GM19328 (cell line): ENCODE measurements around the gene ERBB4.
"Not testable (repeated sequence)": the region's sequence is repeated elsewhere in the genome, so short reads cannot be mapped to it uniquely, and the experiment has no call there.

Experiments used
- ATAC-seq: cut with Tn5 transposase; IDR thresholded peaks from one replicate; pipeline ENCODE4 v1.9.1; 2021; ENCODE audit warnings: mild to moderate bottlenecking, moderate library complexity; ENCODE audit not compliant: unreplicated experiment

ERBB4 gene

GRCh38 chr2:211751848-211752247, 786.8 kb downstream of the ERBB4 start:
- ATAC-seq, result no peak

- ATAC-seq, result no peak
Measured at GRCh38 chr2:211748339-211748738, 790.3 kb downstream of the ERBB4 start.

DNA sequence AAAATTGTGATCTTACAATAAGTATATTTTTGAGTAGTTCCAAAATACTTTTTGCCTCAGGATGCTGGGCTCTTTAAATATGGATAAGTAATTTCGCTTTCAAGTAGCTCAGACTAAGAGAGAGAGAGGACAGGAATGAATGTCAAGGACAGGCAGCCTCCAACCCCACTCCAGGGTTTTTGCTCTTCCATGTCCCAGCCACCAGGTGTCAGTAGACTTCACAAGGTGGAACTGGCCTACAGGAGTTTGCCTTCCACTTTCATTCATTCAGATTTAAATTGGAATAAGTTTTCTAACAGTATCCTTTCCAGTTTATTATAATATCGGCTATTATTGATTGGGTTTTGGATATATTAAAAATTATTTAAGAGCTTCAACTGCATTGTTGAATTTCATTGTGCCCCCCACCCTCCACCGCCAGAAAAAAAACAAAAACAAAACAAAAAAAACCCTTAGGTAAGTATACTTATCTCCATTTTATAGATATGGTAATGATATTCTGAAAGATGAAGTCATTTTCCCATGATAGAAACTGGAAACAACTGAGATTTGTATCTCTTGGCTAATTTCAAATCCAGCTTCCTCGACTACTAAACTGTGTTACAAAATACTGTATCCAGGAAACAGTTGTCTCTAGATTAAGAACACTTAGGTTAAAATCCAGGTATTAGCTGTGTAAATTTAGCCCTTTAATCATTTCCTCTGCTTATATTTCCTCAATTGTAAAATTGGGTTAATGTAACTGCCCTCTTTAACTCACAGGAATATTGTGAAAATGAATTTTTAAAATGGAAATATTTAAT, 793.1 kb downstream of the ERBB4 start:
- ATAC-seq, result peak; percentile 94

- ATAC-seq, result no peak
Measured at GRCh38 chr2:211744379-211744778, 794.2 kb downstream of the ERBB4 start.

DNA sequence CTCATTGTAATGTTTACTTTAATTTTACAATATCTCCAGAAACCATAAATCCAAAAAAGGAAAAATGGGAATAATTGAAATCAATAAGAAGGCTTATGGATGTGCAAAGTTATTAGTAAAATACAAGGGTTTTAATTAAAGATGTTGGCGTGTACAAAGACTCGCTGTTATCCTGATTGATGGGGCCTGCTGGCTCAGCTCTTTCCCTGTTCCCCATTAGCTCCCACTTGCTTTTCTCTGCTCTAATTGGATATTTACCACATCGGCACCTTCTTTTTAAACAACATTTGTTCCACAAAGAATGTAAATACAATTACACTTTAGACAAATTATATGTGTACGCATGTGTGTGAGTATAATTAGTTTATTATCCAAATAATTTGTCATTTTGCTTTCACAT, 796.6 kb downstream of the ERBB4 start:
- no peak for ATAC-seq

DNA sequence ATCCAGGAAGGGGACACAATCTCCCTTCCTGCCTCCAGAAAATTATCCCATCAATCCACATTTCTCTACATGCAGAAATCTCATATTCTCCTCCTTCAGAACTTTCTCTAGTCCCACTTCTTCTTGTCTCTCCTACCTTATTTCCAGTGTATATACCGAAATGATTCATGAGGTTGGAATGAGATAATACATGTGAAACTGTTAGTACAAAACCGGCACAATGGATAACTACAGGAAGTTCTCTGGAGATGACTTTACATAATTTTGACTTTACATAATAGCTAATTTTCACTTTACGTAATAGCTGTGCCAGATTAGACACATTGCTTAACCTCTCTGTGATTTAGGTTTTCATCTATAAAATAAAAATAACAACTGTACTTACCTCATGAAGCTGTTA, 801.3 kb downstream of the ERBB4 start:
- no peak for ATAC-seq

DNA sequence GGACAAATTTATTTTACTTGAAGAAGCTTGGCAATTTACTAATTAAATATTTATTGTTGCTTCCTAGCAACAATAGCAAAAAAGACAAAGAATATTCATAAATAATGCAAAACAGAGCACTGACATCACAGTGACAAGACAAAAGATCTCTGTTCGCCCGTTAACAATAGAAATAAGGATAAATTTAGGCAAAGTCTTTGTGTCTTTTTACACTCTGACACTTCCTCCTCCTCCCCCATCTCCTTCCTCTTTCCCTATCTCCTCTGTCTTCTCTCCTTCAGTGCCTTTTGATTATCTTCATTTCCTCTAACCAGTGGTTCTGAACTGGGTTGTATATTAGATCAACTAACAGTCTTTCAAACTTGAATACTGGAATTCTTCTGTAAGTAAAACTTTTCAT, 808.4 kb downstream of the ERBB4 start:
- no peak for ATAC-seq

DNA sequence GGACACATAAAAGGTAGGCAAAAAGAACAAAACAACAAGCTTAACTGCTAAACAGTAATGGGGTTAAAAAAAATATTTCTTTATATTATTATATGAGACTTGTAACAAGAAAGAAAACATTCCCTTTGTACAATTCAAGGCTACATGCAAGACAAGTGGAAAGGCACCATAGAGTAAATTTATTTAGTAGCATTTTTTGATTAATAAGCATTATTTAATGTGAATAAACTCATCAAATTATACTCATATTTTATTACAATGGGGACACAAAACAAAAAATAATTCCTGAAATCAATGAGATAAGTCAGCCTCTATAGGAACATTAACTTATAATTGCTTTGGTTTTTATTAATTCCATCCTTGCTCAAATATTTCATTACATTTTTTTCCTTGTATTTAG, 809.2 kb downstream of the ERBB4 start:
- no peak for ATAC-seq

DNA sequence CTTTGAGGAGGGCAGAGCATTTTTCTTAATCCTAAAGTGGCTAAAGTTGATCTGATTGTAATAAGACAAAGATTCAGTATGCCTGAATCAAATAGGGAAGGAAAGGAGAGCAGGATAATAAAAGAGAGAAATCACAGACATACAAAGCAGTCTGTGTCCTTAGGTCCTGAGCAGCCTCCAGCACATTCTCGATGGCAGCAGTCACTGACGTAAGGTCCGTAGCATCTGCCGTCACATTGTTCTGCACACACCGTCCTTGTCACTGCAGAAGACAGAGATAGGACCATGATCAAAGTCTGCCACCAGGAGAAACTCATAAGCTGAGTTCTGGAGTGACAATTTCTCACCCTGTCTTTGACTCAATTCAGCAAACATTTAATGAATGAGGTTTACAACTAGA, 813.7 kb downstream of the ERBB4 start:
- no peak for ATAC-seq

DNA sequence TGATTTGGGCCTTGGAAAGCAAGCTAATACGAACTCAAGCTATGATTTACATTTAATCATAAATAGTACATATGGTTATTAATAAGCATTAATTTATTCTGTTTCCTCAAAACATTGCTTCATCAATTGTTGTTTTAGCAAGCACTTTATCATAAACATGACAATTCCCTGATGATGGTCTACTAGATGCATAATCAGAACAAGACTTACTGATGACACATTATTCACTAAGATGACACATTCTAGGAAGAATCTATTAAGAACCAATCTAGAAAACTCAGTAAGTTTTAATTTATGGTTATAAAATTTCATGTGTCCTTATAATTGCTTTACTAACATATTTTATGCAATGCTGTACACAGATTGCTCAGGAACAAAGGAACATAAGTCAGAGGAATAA, 815.2 kb downstream of the ERBB4 start:
- ATAC-seq, result no peak

DNA sequence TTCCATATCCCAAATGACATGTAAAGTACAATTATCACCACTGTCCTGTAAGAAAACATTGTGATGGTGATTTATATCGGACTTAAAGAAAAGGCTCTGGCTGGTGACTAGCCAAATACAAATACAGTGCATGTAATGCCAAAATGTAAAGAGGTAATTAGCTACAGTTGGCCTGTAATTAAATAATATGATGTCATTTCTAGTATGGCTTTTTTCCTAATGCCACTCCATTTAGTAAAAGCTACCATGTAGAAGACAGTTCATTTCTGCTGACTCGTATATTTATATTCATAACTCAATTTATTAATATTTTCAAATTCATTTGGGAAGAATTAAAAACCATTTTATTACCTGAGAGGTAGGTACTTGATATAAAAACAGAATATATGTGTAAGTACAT, 815.7 kb downstream of the ERBB4 start:
- no peak for ATAC-seq

GRCh38 chr2:211721874-211722273, 816.7 kb downstream of the ERBB4 start:
- ATAC-seq, result not testable (repeated sequence)

DNA sequence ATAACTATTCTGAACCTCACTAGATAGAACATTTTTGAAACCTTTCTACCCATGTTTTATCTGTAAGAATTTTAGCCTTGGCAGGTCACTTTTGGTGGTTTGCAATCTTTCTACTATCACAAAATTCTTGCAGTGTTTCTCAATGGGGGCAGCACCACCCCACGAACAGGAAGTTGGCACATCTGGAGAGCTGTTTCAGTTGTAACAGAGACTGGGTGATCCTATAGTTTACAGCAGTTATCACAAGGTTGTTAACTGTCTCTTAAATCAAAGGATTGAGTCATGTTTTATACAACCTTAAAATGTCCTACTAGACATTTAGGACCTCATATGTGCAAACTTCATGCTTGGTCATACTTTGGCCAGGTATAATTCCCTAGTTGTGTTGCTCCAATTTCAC, 829.2 kb downstream of the ERBB4 start:
- ATAC-seq, result no peak

DNA sequence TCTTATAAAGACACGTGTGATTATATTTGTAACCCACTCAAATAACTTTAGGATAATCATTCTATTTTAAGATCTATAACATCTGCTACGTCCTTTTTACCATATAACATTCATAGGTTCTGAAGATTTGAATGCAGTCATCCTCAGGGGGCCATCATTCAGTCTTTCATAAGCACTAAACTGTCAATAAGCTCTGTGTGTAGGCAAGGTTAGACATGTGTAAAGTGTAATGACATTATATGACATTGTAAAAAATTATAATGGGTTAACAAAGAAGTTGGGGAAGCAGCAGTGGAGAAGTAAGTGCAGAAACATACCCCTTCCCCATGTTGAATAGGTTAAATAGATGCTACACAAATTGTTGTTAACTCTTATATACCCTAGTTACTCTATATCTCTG, 845.9 kb downstream of the ERBB4 start:
- no peak for ATAC-seq

DNA sequence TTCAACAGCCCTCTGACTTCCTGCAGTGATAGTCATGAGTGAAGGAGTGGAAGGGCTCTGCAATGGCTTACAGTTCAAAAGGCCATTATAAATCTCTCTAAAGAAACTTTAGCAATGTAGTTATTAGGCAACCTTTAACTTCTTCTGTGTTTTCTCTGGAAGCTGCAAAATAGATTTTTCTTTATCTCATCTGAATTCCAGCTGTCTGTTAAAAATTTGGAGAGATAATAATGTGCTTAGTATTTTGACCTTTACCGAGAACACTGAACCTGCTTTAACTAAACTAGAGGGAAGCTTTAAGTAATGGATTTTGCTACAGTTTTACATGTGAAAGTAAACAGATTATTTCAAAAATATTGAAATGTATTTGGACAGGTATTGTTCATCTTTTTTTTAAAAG, 847.9 kb downstream of the ERBB4 start:
- ATAC-seq, result no peak

DNA sequence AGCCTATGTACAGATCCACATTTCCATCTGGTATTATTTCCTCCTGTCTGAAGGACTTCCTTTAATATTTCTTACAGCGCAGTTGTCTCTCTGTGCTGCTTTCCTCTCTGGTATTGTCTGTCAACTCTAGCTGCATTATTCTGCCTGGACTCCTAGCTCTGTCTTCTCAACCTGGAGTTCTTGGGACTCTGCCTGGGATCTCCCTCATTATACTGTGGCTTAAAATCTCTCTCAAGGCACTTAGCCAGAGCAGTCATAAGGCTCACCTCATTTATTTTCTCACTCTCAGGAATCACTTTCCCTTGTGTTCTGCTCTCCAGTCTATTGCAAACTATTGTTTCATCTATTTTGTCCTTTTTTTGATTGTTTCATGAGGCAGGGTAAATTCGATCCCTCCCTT, 850.4 kb downstream of the ERBB4 start:
- ATAC-seq, result no peak

GRCh38 chr2:211674715-211675114, 863.9 kb downstream of the ERBB4 start:
- ATAC-seq, result no peak

- no peak for ATAC-seq
Measured at GRCh38 chr2:211673133-211673905, 865.3 kb downstream of the ERBB4 start.

- no peak for ATAC-seq
Measured at GRCh38 chr2:211671977-211672376, 866.6 kb downstream of the ERBB4 start.

DNA sequence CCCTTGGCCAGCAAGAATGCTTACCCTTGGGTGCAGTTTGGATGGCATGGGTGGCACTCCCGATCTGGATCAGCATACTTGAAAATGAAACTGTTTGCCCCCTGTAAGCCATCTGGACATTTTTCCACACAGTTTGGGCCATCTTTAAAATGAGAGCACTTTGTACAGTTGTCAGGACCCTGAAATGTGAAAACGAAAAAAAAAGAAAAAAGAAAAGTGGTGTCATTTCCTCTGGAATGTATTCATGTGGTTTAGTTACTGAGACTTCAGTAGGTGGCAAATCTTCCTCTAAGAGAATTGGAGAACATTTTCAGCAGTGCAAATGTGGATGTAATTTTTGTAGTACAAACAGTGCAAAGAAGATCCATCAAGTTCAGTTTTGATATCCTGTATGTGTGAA, 873.3 kb downstream of the ERBB4 start:
- ATAC-seq, result no peak

DNA sequence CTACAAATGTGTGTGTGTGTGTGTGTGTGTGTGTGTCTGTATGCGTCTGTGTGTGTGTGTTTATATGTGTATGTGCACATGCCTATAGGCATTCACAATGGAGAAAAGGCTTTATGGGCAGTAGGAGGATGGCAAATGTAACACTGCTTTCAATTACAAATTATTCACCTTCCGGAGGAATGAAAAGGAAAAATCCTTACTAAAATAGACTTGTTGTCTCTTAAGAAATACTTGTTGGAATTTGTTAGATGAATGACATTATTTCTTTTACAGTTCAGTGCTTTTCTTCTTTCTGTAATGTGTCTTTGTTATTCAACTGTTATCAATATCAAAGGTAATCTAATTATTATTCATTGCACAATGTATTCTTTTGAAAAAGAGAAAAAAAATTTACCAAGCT, 874.3 kb downstream of the ERBB4 start:
- no peak for ATAC-seq

- ATAC-seq, result no peak
Measured at GRCh38 chr2:211654211-211654780, 884.3 kb downstream of the ERBB4 start.
